Nephron progenitor cell (in vitro differentiated cells): ENCODE data around the gene DTX1.

Source experiments
- DNase-seq: peaks from one replicate; pipeline ENCODE4 v3.0.0; 2021
- H3K27ac Mint-ChIP-seq: 2 replicates; pipeline ENCODE4 v1.8.0; 2021; ENCODE audit warnings: mild to moderate bottlenecking, moderate library complexity, mixed read lengths
- H3K27me3 Mint-ChIP-seq: 2 replicates; pipeline ENCODE4 v1.8.0; 2021; ENCODE audit warnings: mild to moderate bottlenecking, low read depth, mixed read lengths; ENCODE audit not compliant: poor library complexity
- H3K36me3 Mint-ChIP-seq: 2 replicates; pipeline ENCODE4 v1.8.0; 2021; ENCODE audit warnings: low read depth, mixed read lengths
- H3K4me1 Mint-ChIP-seq: 2 replicates; pipeline ENCODE4 v1.8.0; 2021; ENCODE audit warnings: mixed read lengths
- H3K4me3 Mint-ChIP-seq: 2 replicates; pipeline ENCODE4 v1.8.0; 2021; ENCODE audit warnings: mild to moderate bottlenecking, moderate library complexity, mixed read lengths
- H3K9me3 Mint-ChIP-seq: 2 replicates; pipeline ENCODE4 v1.8.0; 2021; ENCODE audit warnings: mild to moderate bottlenecking, moderate library complexity, mixed read lengths
- CTCF ChIP-seq: fragments of 200-600 bp; sonication (generic); IDR thresholded peaks from 2 replicates; pipeline ENCODE4 v1.5.0; 2021; ENCODE audit warnings: antibody characterized with exemption

Gene DTX1

DNA sequence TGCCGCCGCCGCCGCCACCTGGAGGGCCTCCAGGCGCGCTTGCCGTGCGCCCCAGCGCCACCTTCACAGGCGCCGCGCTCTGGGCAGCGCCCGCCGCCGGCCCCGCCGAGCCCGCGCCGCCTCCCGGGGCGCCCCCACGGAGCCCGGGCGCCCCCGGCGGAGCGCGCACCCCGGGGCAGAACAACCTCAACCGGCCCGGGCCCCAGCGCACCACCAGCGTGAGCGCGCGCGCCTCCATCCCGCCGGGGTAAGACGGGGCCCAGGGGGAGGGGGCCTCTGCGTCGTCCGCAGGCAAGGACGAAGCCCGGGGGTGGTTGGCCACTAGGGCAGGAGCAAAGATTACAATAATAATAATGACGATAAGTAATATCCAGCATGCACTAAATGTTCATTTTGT, 21.3 kb downstream of the DTX1 start:
- DNase-seq, result no peak
- peaks cover 33% of the 10 kb centered on the region for H3K4me1 Mint-ChIP-seq
- H3K27ac Mint-ChIP-seq, result no peak overlapping the region
- TF ChIP-seq CTCF, result no peak
- peak overlapping the region; percentile 44 for H3K4me3 Mint-ChIP-seq
- H3K27me3 Mint-ChIP-seq, result peaks cover 96% of the 10 kb centered on the region
- no peaks in the 10 kb centered on the region for H3K9me3 Mint-ChIP-seq
- no peaks in the 10 kb centered on the region for H3K36me3 Mint-ChIP-seq

GRCh38 chr12:113081873-113082272, 25.3 kb downstream of the DTX1 start:
- H3K4me1 Mint-ChIP-seq, result peaks cover 48% of the 10 kb centered on the region
- no peak for DNase-seq
- no peaks in the 10 kb centered on the region for H3K9me3 Mint-ChIP-seq
- no peak overlapping the region for H3K4me3 Mint-ChIP-seq
- TF ChIP-seq CTCF, result no peak
- H3K36me3 Mint-ChIP-seq, result peaks cover 4% of the 10 kb centered on the region
- H3K27me3 Mint-ChIP-seq, result peaks cover 66% of the 10 kb centered on the region
- H3K27ac Mint-ChIP-seq, result peak overlapping the region; percentile 51

- peaks cover 59% of the 10 kb centered on the region for H3K27me3 Mint-ChIP-seq
- no peak overlapping the region for H3K4me3 Mint-ChIP-seq
- H3K9me3 Mint-ChIP-seq, result no peaks in the 10 kb centered on the region
- DNase-seq, result no peak
- TF ChIP-seq CTCF, result no peak
- peak overlapping the region; percentile 41 for H3K27ac Mint-ChIP-seq
- peaks cover 53% of the 10 kb centered on the region for H3K4me1 Mint-ChIP-seq
- peaks cover 4% of the 10 kb centered on the region for H3K36me3 Mint-ChIP-seq
Measured at GRCh38 chr12:113082486-113083148, 26.1 kb downstream of the DTX1 start.

GRCh38 chr12:113083863-113084435, 27.4 kb downstream of the DTX1 start:
- TF ChIP-seq CTCF, result no peak
- Mint-ChIP-seq H3K4me3 (no peak overlapping the region), H3K27ac (peak overlapping the region; percentile 95), H3K27me3 (peaks cover 56% of the 10 kb centered on the region), H3K36me3 (peaks cover 7% of the 10 kb centered on the region), H3K9me3 (no peaks in the 10 kb centered on the region), H3K4me1 (peaks cover 53% of the 10 kb centered on the region)
- no peak for DNase-seq

DNA sequence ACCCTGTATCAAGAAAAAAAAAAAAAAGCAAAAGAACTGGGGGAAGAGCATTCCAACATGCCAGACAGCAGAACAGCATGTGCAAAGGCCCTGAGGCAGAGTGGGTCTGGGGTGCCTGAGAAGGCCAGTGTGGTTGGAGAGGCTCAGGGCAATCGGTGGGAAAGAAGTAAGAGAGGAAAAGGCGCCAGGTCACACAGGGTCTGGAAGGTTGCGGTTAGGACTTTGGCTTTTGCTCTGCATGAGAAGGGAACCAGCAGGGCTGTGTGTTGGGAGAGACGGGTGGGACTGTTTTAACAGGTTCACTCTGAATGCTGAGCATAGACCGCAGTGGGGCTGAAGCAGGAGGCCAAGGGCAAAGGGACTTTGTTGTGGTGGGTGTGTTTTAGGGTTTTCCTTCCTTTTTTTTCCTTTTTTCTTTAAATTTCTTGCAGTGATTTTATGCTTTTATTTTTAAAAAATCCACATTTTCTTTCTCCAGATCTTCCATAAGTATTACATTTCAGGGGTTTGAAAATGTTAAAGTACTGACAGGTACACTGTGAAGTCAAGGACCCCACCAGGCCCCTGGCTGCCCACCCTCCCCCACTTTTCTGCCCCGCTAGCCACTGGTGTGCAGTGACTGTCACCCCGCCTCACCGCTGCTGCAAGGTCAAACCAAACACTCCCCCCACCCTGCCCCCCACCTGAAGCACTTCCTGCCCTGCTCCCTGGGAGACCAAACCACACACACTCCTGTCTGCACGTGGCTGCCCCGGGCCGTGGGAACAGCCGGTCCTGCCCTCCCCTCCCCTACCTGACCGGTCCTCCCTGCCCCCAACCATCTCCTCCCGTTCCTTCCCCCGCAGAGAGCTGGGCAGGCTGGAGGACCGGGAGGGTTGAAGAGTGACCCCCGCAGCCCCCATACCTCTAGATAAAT, 30.0 kb downstream of the DTX1 start:
- DNase-seq, result no peak
- Mint-ChIP-seq H3K27ac (peak overlapping the region; percentile 29), H3K36me3 (peaks cover 7% of the 10 kb centered on the region), H3K4me3 (no peak overlapping the region), H3K9me3 (peaks cover 3% of the 10 kb centered on the region), H3K27me3 (peaks cover 51% of the 10 kb centered on the region), H3K4me1 (peaks cover 39% of the 10 kb centered on the region)
- TF ChIP-seq CTCF, result no peak
